ENCODE data around the gene RAB40B.

RAB40B gene

GRCh38 chr17:82662711-82663261, 35.7 kb downstream of the RAB40B start:
- no peak for DNase-seq (ENCODE audit: low read depth, low spot score)
- no peak overlapping the region for H3K4me3 ChIP-seq (ENCODE audit: low read depth, low read length)
- no peak for TF ChIP-seq CTCF (IDR thresholded peaks at IDR 0.05; ENCODE audit: low read depth, low read length)
- in situ Hi-C loops (cut with HindIII; ENCODE audit: low sequenced_read_pairs): no loop called here

- H3K4me3 ChIP-seq (ENCODE audit: low read depth, low read length): no peak overlapping the region
- TF ChIP-seq CTCF (IDR thresholded peaks at IDR 0.05; ENCODE audit: low read depth, low read length): no peak
- no peak for DNase-seq (ENCODE audit: low read depth, low spot score)
- in situ Hi-C loops (cut with HindIII; ENCODE audit: low sequenced_read_pairs): no loop called here
Observed at GRCh38 chr17:82661717-82662683, 36.5 kb downstream of the RAB40B start.

- no peak overlapping the region for H3K4me3 ChIP-seq (ENCODE audit: low read depth, low read length)
- in situ Hi-C loops (cut with HindIII; ENCODE audit: low sequenced_read_pairs): no loop called here
- no peak for DNase-seq (ENCODE audit: low read depth, low spot score)
- no peak for TF ChIP-seq CTCF (IDR thresholded peaks at IDR 0.05; ENCODE audit: low read depth, low read length)
Observed at GRCh38 chr17:82659886-82660285, 38.6 kb downstream of the RAB40B start.

GRCh38 chr17:82658796-82659452, 39.6 kb downstream of the RAB40B start:
- DNase-seq (ENCODE audit: low read depth, low spot score): no peak
- in situ Hi-C loops (cut with HindIII; ENCODE audit: low sequenced_read_pairs): no loop called here
- TF ChIP-seq CTCF (IDR thresholded peaks at IDR 0.05; ENCODE audit: low read depth, low read length): no peak
- H3K4me3 ChIP-seq (ENCODE audit: low read depth, low read length): no peak overlapping the region

GRCh38 chr17:82658331-82658730, 40.2 kb downstream of the RAB40B start:
- DNase-seq (ENCODE audit: low read depth, low spot score): no peak
- H3K4me3 ChIP-seq (ENCODE audit: low read depth, low read length): no peak overlapping the region
- TF ChIP-seq CTCF (IDR thresholded peaks at IDR 0.05; ENCODE audit: low read depth, low read length): no peak
- in situ Hi-C loops (cut with HindIII; ENCODE audit: low sequenced_read_pairs): no loop called here

GRCh38 chr17:82657926-82658325, 40.6 kb downstream of the RAB40B start:
- no peak for TF ChIP-seq CTCF (IDR thresholded peaks at IDR 0.05; ENCODE audit: low read depth, low read length)
- in situ Hi-C loops (cut with HindIII; ENCODE audit: low sequenced_read_pairs): no loop called here
- DNase-seq (ENCODE audit: low read depth, low spot score): no peak
- no peak overlapping the region for H3K4me3 ChIP-seq (ENCODE audit: low read depth, low read length)

All from astrocyte of the spinal cord (primary cell).